ENCODE measurements around the gene PRKCH.

The PRKCH gene

GRCh38 chr14:61557262-61557661, 235.9 kb downstream of the PRKCH start:
- ATAC-seq = no peak
- TF ChIP-seq ZNF565 (CRISPR knock-in tag; conservative IDR thresholded peaks at IDR 0.05; ENCODE audit: low read depth) (no peak), OSR1 (CRISPR knock-in tag; IDR thresholded peaks at IDR 0.05) (no peak), ARNTL (CRISPR knock-in tag; IDR thresholded peaks at IDR 0.05; ENCODE audit: borderline replicate concordance, low read depth) (no peak), ZFP30 (CRISPR knock-in tag; IDR thresholded peaks at IDR 0.05) (no peak), TCF4 (CRISPR knock-in tag; IDR thresholded peaks at IDR 0.05; ENCODE audit: borderline replicate concordance) (no peak)

DNA sequence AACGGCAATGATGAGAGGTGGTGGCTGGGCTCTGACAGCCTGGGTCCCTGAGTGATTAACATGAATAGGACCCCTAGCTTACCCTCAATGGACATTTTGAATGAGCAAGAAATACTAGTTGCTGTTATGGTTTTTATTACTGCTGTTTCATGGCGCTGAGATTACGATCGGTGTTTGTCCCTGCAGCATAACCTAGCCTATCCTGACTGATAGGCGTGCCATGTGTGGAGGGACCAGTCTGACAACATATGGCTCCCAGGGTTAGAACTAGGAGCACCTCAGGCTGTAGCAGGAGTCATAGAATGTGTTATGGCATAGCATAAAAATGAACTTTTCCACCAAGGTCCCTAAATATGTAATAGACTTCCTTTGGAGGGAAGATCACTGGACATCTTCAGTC, 236.5 kb downstream of the PRKCH start:
- no peak for TF ChIP-seq SNAI2 (CRISPR knock-in tag; IDR thresholded peaks at IDR 0.05)
- no peak for ATAC-seq

- no peak for ATAC-seq
- TF ChIP-seq RARB (CRISPR knock-in tag; IDR thresholded peaks at IDR 0.05) = no peak
- TF ChIP-seq, protein P1, sequence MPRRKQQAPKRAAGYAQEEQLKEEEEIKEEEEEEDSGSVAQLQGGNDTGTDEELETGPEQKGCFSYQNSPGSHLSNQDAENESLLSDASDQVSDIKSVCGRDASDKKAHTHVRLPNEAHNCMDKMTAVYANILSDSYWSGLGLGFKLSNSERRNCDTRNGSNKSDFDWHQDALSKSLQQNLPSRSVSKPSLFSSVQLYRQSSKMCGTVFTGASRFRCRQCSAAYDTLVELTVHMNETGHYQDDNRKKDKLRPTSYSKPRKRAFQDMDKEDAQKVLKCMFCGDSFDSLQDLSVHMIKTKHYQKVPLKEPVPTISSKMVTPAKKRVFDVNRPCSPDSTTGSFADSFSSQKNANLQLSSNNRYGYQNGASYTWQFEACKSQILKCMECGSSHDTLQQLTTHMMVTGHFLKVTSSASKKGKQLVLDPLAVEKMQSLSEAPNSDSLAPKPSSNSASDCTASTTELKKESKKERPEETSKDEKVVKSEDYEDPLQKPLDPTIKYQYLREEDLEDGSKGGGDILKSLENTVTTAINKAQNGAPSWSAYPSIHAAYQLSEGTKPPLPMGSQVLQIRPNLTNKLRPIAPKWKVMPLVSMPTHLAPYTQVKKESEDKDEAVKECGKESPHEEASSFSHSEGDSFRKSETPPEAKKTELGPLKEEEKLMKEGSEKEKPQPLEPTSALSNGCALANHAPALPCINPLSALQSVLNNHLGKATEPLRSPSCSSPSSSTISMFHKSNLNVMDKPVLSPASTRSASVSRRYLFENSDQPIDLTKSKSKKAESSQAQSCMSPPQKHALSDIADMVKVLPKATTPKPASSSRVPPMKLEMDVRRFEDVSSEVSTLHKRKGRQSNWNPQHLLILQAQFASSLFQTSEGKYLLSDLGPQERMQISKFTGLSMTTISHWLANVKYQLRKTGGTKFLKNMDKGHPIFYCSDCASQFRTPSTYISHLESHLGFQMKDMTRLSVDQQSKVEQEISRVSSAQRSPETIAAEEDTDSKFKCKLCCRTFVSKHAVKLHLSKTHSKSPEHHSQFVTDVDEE (CRISPR knock-in tag; IDR thresholded peaks at IDR 0.05) = no peak
- TF ChIP-seq CREB5 (CRISPR knock-in tag; IDR thresholded peaks at IDR 0.05; ENCODE audit: low read depth) = no peak
- TF ChIP-seq ZNF70 (CRISPR knock-in tag; IDR thresholded peaks at IDR 0.05) = no peak
- TF ChIP-seq PATZ1 (CRISPR knock-in tag; IDR thresholded peaks at IDR 0.05; ENCODE audit: borderline replicate concordance) = no peak
These were observed 236.9 kb downstream of the PRKCH start for GRCh38 chr14:61558271-61558670.

- no peak for TF ChIP-seq ISL1 (CRISPR knock-in tag; IDR thresholded peaks at IDR 0.05)
- TF ChIP-seq TCF4 (CRISPR knock-in tag; IDR thresholded peaks at IDR 0.05; ENCODE audit: borderline replicate concordance) = no peak
- TF ChIP-seq ESRRG (CRISPR knock-in tag; IDR thresholded peaks at IDR 0.05) = no peak
- no peak for TF ChIP-seq ZFP30 (CRISPR knock-in tag; IDR thresholded peaks at IDR 0.05)
- TF ChIP-seq ZNF565 (CRISPR knock-in tag; conservative IDR thresholded peaks at IDR 0.05; ENCODE audit: low read depth) = no peak
- no peak for TF ChIP-seq PATZ1 (CRISPR knock-in tag; IDR thresholded peaks at IDR 0.05; ENCODE audit: borderline replicate concordance)
- no peak for TF ChIP-seq CSDC2 (CRISPR knock-in tag; IDR thresholded peaks at IDR 0.05)
- TF ChIP-seq PPARA (CRISPR knock-in tag; IDR thresholded peaks at IDR 0.05; ENCODE audit: borderline replicate concordance) = no peak
- TF ChIP-seq ZNF8 (CRISPR knock-in tag; IDR thresholded peaks at IDR 0.05) = no peak
- no peak for TF ChIP-seq TOX (CRISPR knock-in tag; IDR thresholded peaks at IDR 0.05; ENCODE audit: borderline replicate concordance)
- TF ChIP-seq ZNF70 (CRISPR knock-in tag; IDR thresholded peaks at IDR 0.05) = no peak
- no peak for TF ChIP-seq OSR1 (CRISPR knock-in tag; IDR thresholded peaks at IDR 0.05)
- TF ChIP-seq CREB5 (CRISPR knock-in tag; IDR thresholded peaks at IDR 0.05; ENCODE audit: low read depth) = no peak
- no peak for TF ChIP-seq ARNTL (CRISPR knock-in tag; IDR thresholded peaks at IDR 0.05; ENCODE audit: borderline replicate concordance, low read depth)
- no peak for TF ChIP-seq GLIS3 (CRISPR knock-in tag; IDR thresholded peaks at IDR 0.05)
- TF ChIP-seq, protein P2, sequence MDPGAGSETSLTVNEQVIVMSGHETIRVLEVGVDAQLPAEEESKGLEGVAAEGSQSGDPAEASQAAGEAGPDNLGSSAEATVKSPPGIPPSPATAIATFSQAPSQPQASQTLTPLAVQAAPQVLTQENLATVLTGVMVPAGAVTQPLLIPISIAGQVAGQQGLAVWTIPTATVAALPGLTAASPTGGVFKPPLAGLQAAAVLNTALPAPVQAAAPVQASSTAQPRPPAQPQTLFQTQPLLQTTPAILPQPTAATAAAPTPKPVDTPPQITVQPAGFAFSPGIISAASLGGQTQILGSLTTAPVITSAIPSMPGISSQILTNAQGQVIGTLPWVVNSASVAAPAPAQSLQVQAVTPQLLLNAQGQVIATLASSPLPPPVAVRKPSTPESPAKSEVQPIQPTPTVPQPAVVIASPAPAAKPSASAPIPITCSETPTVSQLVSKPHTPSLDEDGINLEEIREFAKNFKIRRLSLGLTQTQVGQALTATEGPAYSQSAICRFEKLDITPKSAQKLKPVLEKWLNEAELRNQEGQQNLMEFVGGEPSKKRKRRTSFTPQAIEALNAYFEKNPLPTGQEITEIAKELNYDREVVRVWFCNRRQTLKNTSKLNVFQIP (CRISPR knock-in tag; IDR thresholded peaks at IDR 0.05; ENCODE audit: borderline replicate concordance, low read depth) = no peak
- TF ChIP-seq RARB (CRISPR knock-in tag; IDR thresholded peaks at IDR 0.05) = no peak
- TF ChIP-seq, protein P1 (CRISPR knock-in tag; IDR thresholded peaks at IDR 0.05) = no peak
- TF ChIP-seq ZC3H10 (CRISPR knock-in tag; IDR thresholded peaks at IDR 0.05) = no peak
- TF ChIP-seq ZFP3 (CRISPR knock-in tag; IDR thresholded peaks at IDR 0.05) = no peak
- ATAC-seq = no peak
These were observed 238.3 kb downstream of the PRKCH start for GRCh38 chr14:61559641-61560201.

All from SK-N-SH treated with all-trans-retinoic acid at 6 μM for 48 hours (cell line).